ENCODE results near the gene DUSP15. TPM values are rescaled to one million over a fixed set of nuclear protein-coding genes. Genes with fewer than 3 reads are reported as not detected.

The DUSP15 gene
- total RNA-seq, 4 donors from 2014 or later: 31.8 to 61.3 (median 44.6) TPM

DNA sequence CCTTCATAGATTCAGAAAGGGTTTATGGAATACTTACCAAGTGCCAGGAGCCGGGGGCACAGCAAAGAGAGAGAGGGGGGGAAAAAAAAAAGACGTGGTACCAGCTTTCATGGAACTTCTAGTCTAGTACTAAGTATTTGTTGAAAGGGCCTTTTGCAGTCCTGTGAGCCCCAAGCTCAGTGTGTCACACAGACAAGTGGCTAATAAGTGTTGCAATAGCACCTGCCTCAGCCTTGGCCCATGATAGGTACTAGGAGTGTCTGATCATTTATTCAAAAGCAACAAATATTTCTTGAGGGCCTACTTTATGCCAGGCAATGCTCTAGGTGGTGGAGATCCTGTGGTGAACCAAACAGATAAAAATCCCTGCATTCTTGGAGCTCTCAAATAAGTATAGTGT lies 43.3 kb downstream of the DUSP15 start:
- no peak overlapping the region for H3K4me3 ChIP-seq
- WGBS, 2 donors: 74 to 75% methylated on average over 2 of the region's 2 CpGs

DNA sequence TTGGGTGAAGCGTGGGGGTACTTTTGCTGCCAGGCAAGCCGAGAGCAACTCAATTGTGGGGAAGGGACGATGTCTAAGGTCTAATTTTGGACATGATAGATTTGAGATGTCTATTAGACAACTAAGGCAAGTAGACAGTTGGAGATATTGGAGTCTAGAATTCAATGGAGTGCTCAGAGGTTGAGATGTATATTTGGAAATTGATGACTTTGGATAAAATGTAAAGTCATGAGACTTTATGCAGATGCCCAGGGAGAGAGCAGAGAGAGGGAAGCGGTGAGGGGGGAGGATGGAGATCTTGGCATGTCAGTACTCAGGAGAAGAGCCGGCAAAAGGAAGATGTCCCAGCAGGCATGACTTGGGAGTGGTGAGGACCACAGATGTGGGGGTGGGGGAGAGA lies 44.3 kb downstream of the DUSP15 start:
- H3K27me3 ChIP-seq: no peaks in the 10 kb centered on the region
- no peak overlapping the region for H3K27ac ChIP-seq
- no peak overlapping the region for H3K4me3 ChIP-seq
- DNase-seq (ENCODE audit: low spot score in 2 of 2): no peak
- H3K36me3 ChIP-seq: no peaks in the 10 kb centered on the region
- TF ChIP-seq POLR2A (IDR thresholded peaks at IDR 0.05) (no peak), CTCF (IDR thresholded peaks at IDR 0.05) (no peak), EP300 (IDR thresholded peaks at IDR 0.05) (no peak)
- H3K4me1 ChIP-seq: peaks cover 0 to 14% (median 6%) of the 10 kb centered on the region in 4 donors
- 85 to 88% methylated on average over 5 of the region's 5 CpGs for WGBS, 2 donors
- H3K9me3 ChIP-seq: no peaks in the 10 kb centered on the region

More for the DNA sequence above, 43.3 kb downstream of the DUSP15 start:
- H3K9me3 ChIP-seq: no peaks in the 10 kb centered on the region
- no peak overlapping the region for H3K27ac ChIP-seq
- no peaks in the 10 kb centered on the region for H3K36me3 ChIP-seq
- no peak for DNase-seq (ENCODE audit: low spot score in 2 of 2)
- peaks cover 0 to 17% (median 6%) of the 10 kb centered on the region in 4 donors for H3K4me1 ChIP-seq
- no peaks in the 10 kb centered on the region for H3K27me3 ChIP-seq
- TF ChIP-seq EP300 (IDR thresholded peaks at IDR 0.05): no peak
- TF ChIP-seq CTCF (IDR thresholded peaks at IDR 0.05): no peak
- TF ChIP-seq POLR2A (IDR thresholded peaks at IDR 0.05): no peak

DNA sequence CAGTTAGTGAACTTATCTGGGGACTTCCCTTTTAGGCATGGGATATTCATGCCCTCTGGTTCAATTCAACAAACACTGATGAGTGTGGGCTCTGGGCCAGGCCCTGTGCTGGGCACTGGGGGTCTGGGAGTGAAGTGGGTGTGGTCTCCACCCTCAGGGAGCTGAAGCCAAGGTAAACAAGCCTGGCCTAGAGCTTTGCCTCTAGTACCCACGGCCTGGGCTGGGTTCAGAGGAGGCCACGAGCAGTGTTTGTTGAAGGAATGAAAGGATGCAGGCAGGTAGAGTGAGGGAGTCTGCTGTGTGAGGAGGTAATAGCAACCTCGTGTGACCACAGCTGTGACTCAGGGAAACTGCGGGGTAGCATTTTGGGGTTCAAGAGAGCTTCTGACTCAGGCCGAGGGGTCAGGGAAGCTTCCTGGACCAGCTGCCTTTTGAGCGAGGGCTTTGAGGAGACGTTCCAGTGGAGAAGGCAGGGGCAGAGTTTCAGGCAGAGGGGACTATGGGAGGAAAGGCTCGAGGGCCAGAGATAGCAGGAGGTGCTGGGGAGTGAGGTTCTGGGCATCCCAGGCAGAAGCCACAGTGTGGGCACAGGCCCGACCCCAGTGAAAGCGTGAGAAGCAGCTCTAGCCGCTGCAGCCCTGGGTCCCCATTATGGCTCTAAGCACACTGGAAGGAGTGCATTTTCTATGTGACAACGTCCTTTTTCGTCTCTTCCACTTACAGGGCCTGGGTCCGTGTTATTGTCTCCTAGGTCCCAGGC lies 45.6 kb downstream of the DUSP15 start:
- H3K9me3 ChIP-seq: no peaks in the 10 kb centered on the region
- TF ChIP-seq EP300 (IDR thresholded peaks at IDR 0.05) (no peak), CTCF (IDR thresholded peaks at IDR 0.05) (no peak), POLR2A (IDR thresholded peaks at IDR 0.05) (no peak)
- WGBS, 2 donors: 70 to 73% methylated on average over 14 of the region's 14 CpGs
- no peaks in the 10 kb centered on the region for H3K36me3 ChIP-seq
- H3K4me3 ChIP-seq: no peak overlapping the region
- no peak for DNase-seq (ENCODE audit: low spot score in 2 of 2)
- no peak overlapping the region for H3K27ac ChIP-seq
- peaks cover 0 to 14% (median 6%) of the 10 kb centered on the region in 4 donors for H3K4me1 ChIP-seq
- no peaks in the 10 kb centered on the region for H3K27me3 ChIP-seq

DNA sequence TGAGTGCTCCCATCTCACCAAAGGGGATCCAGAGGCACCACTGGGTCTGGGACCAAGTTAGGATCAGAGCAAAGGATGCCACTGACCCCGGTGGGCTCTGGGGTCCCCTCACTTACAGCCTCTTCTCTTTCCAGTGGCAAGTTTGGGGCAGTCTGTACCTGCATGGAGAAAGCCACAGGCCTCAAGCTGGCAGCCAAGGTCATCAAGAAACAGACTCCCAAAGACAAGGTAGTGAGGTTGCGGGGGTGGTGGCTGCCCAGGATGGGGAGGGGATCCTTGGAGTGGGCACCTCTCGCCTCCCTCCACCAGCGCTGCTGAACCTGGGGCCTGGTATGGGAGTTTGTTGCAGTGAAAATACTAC lies 46.2 kb downstream of the DUSP15 start:
- H3K4me3 ChIP-seq: no peak overlapping the region
- 84 to 91% methylated on average over 4 of the region's 4 CpGs for WGBS, 2 donors
- DNase-seq (ENCODE audit: low spot score in 2 of 2): no peak
- no peaks in the 10 kb centered on the region for H3K9me3 ChIP-seq
- TF ChIP-seq EP300 (IDR thresholded peaks at IDR 0.05) (no peak), CTCF (IDR thresholded peaks at IDR 0.05) (no peak), POLR2A (IDR thresholded peaks at IDR 0.05) (no peak)
- H3K27ac ChIP-seq: no peak overlapping the region
- peaks cover 0 to 14% (median 6%) of the 10 kb centered on the region in 4 donors for H3K4me1 ChIP-seq
- H3K36me3 ChIP-seq: no peaks in the 10 kb centered on the region
- H3K27me3 ChIP-seq: no peaks in the 10 kb centered on the region

DNA sequence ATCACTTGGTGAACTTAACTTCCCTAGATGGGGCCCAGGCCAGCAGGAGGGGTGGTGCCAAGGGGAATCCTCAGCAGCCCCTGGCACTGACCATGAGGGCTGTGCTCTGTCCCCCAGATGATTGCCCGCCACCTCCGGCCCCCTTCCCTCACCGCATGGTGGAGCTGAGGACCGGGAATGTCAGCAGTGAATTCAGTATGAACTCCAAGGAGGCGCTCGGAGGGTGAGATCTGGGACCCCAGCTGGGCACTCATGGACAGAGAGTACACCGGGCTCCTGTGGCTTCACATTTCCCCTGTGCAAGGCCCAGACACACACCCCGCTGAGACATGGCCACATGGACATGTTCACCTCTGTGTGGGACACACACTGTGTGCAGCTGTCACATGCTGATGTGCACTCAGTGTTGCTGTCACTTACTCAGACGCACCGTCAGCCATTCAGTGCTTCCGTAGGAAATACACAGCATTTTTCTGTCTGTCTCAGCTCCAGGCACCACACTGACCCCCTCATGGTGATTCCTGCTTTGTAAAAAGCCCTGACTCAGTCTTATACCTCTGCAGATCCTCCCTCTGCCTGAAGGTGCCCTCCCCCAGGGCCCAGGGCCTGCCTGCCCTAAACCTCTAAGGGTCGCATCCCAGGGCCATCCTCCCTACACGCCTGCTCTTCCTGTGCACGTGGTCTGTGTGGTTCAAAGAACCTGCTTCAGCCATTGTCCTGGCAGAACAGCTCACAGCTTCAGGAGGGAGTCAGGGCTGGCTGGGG lies 46.8 kb downstream of the DUSP15 start:
- Histone ChIP-seq H3K27ac (no peak overlapping the region), H3K27me3 (no peaks in the 10 kb centered on the region), H3K4me1 (peaks cover 0 to 14% (median 6%) of the 10 kb centered on the region in 4 donors), H3K4me3 (no peak overlapping the region), H3K9me3 (no peaks in the 10 kb centered on the region), H3K36me3 (no peaks in the 10 kb centered on the region)
- TF ChIP-seq CTCF (IDR thresholded peaks at IDR 0.05) (no peak), EP300 (IDR thresholded peaks at IDR 0.05) (no peak), POLR2A (IDR thresholded peaks at IDR 0.05) (no peak)
- WGBS, 2 donors: 54 to 61% methylated on average over 10 to 11 of the region's 14 CpGs
- DNase-seq (ENCODE audit: low spot score in 2 of 2): no peak
